Measurements from ENCODE around the gene INTS11. TPM values are rescaled to one million over a fixed set of nuclear protein-coding genes. Genes with fewer than 3 reads are reported as not detected.
A peak's percentile ranks its signal among the peaks of the same experiment; 100 is the strongest.

The INTS11 gene
- total and polyA plus RNA-seq, 2 of the 13 experiments (the other 11 are each of a cell fraction or from before 2014, with no cell fraction given), result 52.8 to 94.8 TPM

- TF ChIP-seq ZNF276 (CRISPR knock-in tag; IDR thresholded peaks at IDR 0.05; ENCODE audit: low read depth) (peak; percentile 40; the same call in 1 of the 2 replicates), DNMT1 (CRISPR knock-in tag; IDR thresholded peaks at IDR 0.05) (no peak), FOXA1 (IDR thresholded peaks at IDR 0.05) (no peak), FOXA1 (CRISPR knock-in tag; IDR thresholded peaks at IDR 0.05) (no peak), CC2D1A (CRISPR knock-in tag; IDR thresholded peaks at IDR 0.05) (no peak), MIER3 (CRISPR knock-in tag; IDR thresholded peaks at IDR 0.05; ENCODE audit: borderline replicate concordance) (no peak), ZNF510 (CRISPR knock-in tag; IDR thresholded peaks at IDR 0.05; ENCODE audit: low read depth) (no peak), XBP1 (CRISPR knock-in tag; IDR thresholded peaks at IDR 0.05) (no peak), TMF1 (CRISPR knock-in tag; IDR thresholded peaks at IDR 0.05; ENCODE audit: low read depth) (no peak), ZSCAN5A (CRISPR knock-in tag; IDR thresholded peaks at IDR 0.05; ENCODE audit: borderline replicate concordance) (no peak), MAF1 (CRISPR knock-in tag; IDR thresholded peaks at IDR 0.05; ENCODE audit: borderline replicate concordance) (0 out of 2 replicates have a peak, but pooled peaks have one; percentile 42), MYPOP (CRISPR knock-in tag; IDR thresholded peaks at IDR 0.05) (0 out of 2 replicates have a peak, but pooled peaks have one; percentile 45), ISX (CRISPR knock-in tag; conservative IDR thresholded peaks at IDR 0.05) (peak; percentile 68; the same call in 1 of the 2 replicates), ZNF17 (CRISPR knock-in tag; IDR thresholded peaks at IDR 0.05) (no peak), BRD4 (CRISPR knock-in tag; IDR thresholded peaks at IDR 0.05) (0 out of 2 replicates have a peak, but pooled peaks have one; percentile 4), ZNF703 (CRISPR knock-in tag; IDR thresholded peaks at IDR 0.05; ENCODE audit: borderline replicate concordance) (no peak), ZSCAN22 (CRISPR knock-in tag; IDR thresholded peaks at IDR 0.05) (no peak), ZNF230 (CRISPR knock-in tag; IDR thresholded peaks at IDR 0.05) (peak; percentile 37; the same call in 1 of the 2 replicates), CREBL2 (CRISPR knock-in tag; IDR thresholded peaks at IDR 0.05; ENCODE audit: borderline replicate concordance) (no peak), GLMP (CRISPR knock-in tag; IDR thresholded peaks at IDR 0.05; ENCODE audit: borderline replicate concordance) (no peak), ZNF446 (CRISPR knock-in tag; IDR thresholded peaks at IDR 0.05) (0 out of 2 replicates have a peak, but pooled peaks have one; percentile 45), SRF (IDR thresholded peaks at IDR 0.05; ENCODE audit: low read depth, low read length) (no peak), BCL6 (CRISPR knock-in tag; IDR thresholded peaks at IDR 0.05) (peak; percentile 33; the same call in 1 of the 2 replicates), RARA (CRISPR knock-in tag; IDR thresholded peaks at IDR 0.05) (peak; percentile 70; the same call in 1 of the 2 replicates), CEBPG (CRISPR knock-in tag; IDR thresholded peaks at IDR 0.05) (no peak)
Measured at GRCh38 chr1:1281533-1282321, 42.7 kb downstream of the INTS11 start (continued).
